Activated CD8-positive, alpha-beta memory T cell treated with anti-CD3 and anti-CD28 coated beads, Interleukin-2, amount 10 ng/mL, durations not matched to agents 7 days and 5 days (primary cell): Measurements from ENCODE around the gene C16orf74. TPM values are rescaled to one million over a fixed set of nuclear protein-coding genes. Genes with fewer than 3 reads are reported as not detected.

Experiments used
- microRNA-seq: library from miRNA; unstranded; fragments of <30 nt; microRNA quantifications from one replicate; pipeline ENCODE4 v1.2.0, GENCODE V29; 2022
- total RNA-seq, 2 experiments: library from RNA; stranded (reverse); gene quantifications; one replicate each; pipeline ENCODE4 v1.2.3, GENCODE V29; 2021

Gene C16orf74
- total RNA-seq, 2 experiments from 2014 or later = 0.23 to 0.41 TPM

Small RNA genes within 50 kb of the gene (microRNA-seq; reads per million reads assigned to microRNA genes)
- not detected for gene MIR1910

Other genes starting within 250 kb of the C16orf74 start
- 10 to 100 TPM; 43.1 to 55.1 TPM for gene GSE1, start 137.8 kb downstream of the C16orf74 start, total RNA-seq
- gene GINS2, start 62.1 kb downstream of the C16orf74 start, total RNA-seq = 10 to 100 TPM; 49.3 to 61.7 TPM
- 10 to 100 TPM; 32.2 to 33.9 TPM for gene EMC8, start 48.4 kb upstream of the C16orf74 start, total RNA-seq
- 100 to 1,000 TPM; 422 to 473 TPM for gene COX4I1, start 48.6 kb upstream of the C16orf74 start, total RNA-seq
- 10 to 100 TPM in 1 of 2 experiments, 1 to 10 TPM in 1; 8.4 to 11.1 TPM for gene IRF8, start 148.1 kb upstream of the C16orf74 start, total RNA-seq